K562 (cell line): ENCODE measurements around the gene ARFIP2. TPM values are rescaled to one million over a fixed set of nuclear protein-coding genes. Genes with fewer than 3 reads are reported as not detected.
A peak's percentile ranks its signal among the peaks of the same experiment; 100 is the strongest.

ENCODE experiments used
- JUNB ChIP-seq: fragments of 450-650 bp; formaldehyde crosslinking; conservative IDR thresholded peaks from 2 replicates; pipeline ENCODE4 v1.4.0; 2020; ENCODE audit warnings: mild to moderate bottlenecking
- KAT7 ChIP-seq: sonication (generic); formaldehyde crosslinking; IDR thresholded peaks from 2 replicates; pipeline ENCODE4 v1.8.0; 2022; ENCODE audit warnings: missing genetic modification reagents, mild to moderate bottlenecking, borderline replicate concordance
- KLF10 ChIP-seq: fragments of 250-450 bp; sonication (Bioruptor Pico); IDR thresholded peaks from 2 replicates; pipeline ENCODE4 v1.6.1; 2021; ENCODE audit warnings: matching md5 sums
- NR2C2 ChIP-seq, 2 experiments: fragments of 200-800 bp in 1 of 2; sonication (Bioruptor generic) in 1 of 2; sonication (generic) in 1 of 2; formaldehyde crosslinking in 1 of 2; IDR thresholded peaks; 2 replicates each; pipeline versions ENCODE4 v1.6.1 to v1.8.0; 2016 to 2022; ENCODE audit warnings: mild to moderate bottlenecking in 1 of 2, missing compliant biosample characterization in 1 of 2, missing genetic modification characterization in 1 of 2, missing genetic modification reagents in 1 of 2
- THRAP3 ChIP-seq: fragments of 450-650 bp; IDR thresholded peaks from 2 replicates; pipeline ENCODE4 v1.6.1; 2016; ENCODE audit warnings: mild to moderate bottlenecking, inconsistent platforms, borderline replicate concordance
- TOE1 ChIP-seq, 2 experiments: fragments of 450-650 bp in 1 of 2; sonication (generic) in 1 of 2; formaldehyde crosslinking in 1 of 2; IDR thresholded peaks; 2 replicates each; pipeline versions ENCODE4 v1.7.1 to v1.8.0; 2016 to 2022; ENCODE audit warnings: borderline replicate concordance in 2 of 2, mild to moderate bottlenecking in 2 of 2, antibody characterized with exemption in 1 of 2, inconsistent platforms in 1 of 2, low read depth in 1 of 2, missing genetic modification reagents in 1 of 2, moderate library complexity in 1 of 2
- polyA plus RNA-seq, 8 experiments: library from polyadenylated mRNA; depleted of rRNA in 4 of 8; stranded (reverse) in 5 of 8; unstranded in 3 of 8; fragments of >200 nt; fragmentation: Nextera tagmentation in 2 of 8; fragmentation: Illumina TruSeq in 1 of 8; extraction: Ambion mirVana in 2 of 8; extraction: Trizol in 1 of 8; gene quantifications; 2 replicates each; pipeline versions ENCODE4 v1.2.1 to v1.2.3, GENCODE V29; 2011 to 2014; ENCODE audit warnings: inconsistent platforms in 1 of 8, missing spikeins in 1 of 8
- total RNA-seq, 7 experiments: library from RNA; depleted of rRNA in 6 of 7; stranded (reverse); fragments of >200 nt in 6 of 7; fragmentation: Illumina TruSeq in 2 of 7; extraction: Trizol in 2 of 7; gene quantifications; 2 replicates each; pipeline versions ENCODE4 v1.2.1 to v1.2.3, GENCODE V29; 2011 to 2021; ENCODE audit warnings: low replicate concordance in 1 of 7
- TF ChIP-seq, protein P1 (sequence below): sonication (generic); formaldehyde crosslinking; IDR thresholded peaks from 2 replicates; pipeline ENCODE4 v1.8.1; 2023; ENCODE audit warnings: mild to moderate bottlenecking, missing genetic modification reagents
- TF ChIP-seq, protein P2 (sequence below): fragments of 450-650 bp; IDR thresholded peaks from 2 replicates; pipeline ENCODE4 v1.7.1; 2018; ENCODE audit warnings: mild to moderate bottlenecking, low read depth; ENCODE audit not compliant: partially characterized antibody
- TF ChIP-seq, protein P3 (sequence below), 2 experiments: fragments of 450-650 bp; IDR thresholded peaks; 2 replicates each; pipeline ENCODE4 v1.6.1; 2016
- TF ChIP-seq, protein P4 (sequence below): sonication (generic); formaldehyde crosslinking; IDR thresholded peaks from 2 replicates; pipeline ENCODE4 v1.8.1; 2023; ENCODE audit warnings: mild to moderate bottlenecking, missing genetic modification reagents
- TF ChIP-seq, protein P5 (sequence below): IDR thresholded peaks from 2 replicates; pipeline ENCODE4 v1.6.1; 2016; ENCODE audit warnings: missing genetic modification characterization, missing compliant biosample characterization
- TF ChIP-seq, protein P6 (sequence below): sonication (generic); formaldehyde crosslinking; IDR thresholded peaks from 2 replicates; pipeline ENCODE4 v1.8.0; 2023; ENCODE audit warnings: mild to moderate bottlenecking, missing genetic modification reagents

The ARFIP2 gene
- total and polyA plus RNA-seq, 9 of the 15 experiments (the other 6 are each of a cell fraction or from before 2014, with no cell fraction given): 11.8 to 74.1 (median 41.0) TPM

DNA sequence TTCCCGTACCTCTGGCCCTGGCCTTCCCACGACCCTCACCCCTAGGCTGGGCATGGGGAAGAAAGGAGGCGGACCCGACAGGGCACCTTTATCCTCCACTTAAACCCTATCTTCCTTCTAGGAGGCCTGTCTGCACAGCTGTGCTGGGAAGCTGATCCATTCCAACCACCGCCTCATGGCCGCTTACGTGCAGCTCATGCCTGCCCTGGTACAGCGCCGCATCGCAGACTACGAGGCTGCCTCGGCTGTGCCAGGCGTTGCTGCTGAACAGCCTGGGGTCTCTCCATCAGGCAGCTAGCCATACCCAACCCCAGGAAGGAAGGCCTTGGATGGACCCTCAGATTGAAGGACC is 769 bp upstream of the ARFIP2 start (continued):
- TF ChIP-seq THRAP3 (0 out of 2 replicates have a peak, but pooled peaks have one; percentile 45), NR2C2 (CRISPR knock-in tag; IDR thresholded peaks at IDR 0.05) (no peak), NR2C2 (tag; IDR thresholded peaks at IDR 0.05) (no peak), JUNB (CRISPR knock-in tag) (no peak), TOE1 (IDR thresholded peaks at IDR 0.05; ENCODE audit: borderline replicate concordance) (no peak), TOE1 (CRISPR knock-in tag; IDR thresholded peaks at IDR 0.05; ENCODE audit: borderline replicate concordance, low read depth) (0 out of 2 replicates have a peak, but pooled peaks have one; percentile 7), KAT7 (CRISPR knock-in tag) (peak; percentile 89; the same call in 1 of the 2 replicates), KLF10 (CRISPR knock-in tag) (0 out of 2 replicates have a peak, but pooled peaks have one; percentile 12)
- TF ChIP-seq, protein P1, sequence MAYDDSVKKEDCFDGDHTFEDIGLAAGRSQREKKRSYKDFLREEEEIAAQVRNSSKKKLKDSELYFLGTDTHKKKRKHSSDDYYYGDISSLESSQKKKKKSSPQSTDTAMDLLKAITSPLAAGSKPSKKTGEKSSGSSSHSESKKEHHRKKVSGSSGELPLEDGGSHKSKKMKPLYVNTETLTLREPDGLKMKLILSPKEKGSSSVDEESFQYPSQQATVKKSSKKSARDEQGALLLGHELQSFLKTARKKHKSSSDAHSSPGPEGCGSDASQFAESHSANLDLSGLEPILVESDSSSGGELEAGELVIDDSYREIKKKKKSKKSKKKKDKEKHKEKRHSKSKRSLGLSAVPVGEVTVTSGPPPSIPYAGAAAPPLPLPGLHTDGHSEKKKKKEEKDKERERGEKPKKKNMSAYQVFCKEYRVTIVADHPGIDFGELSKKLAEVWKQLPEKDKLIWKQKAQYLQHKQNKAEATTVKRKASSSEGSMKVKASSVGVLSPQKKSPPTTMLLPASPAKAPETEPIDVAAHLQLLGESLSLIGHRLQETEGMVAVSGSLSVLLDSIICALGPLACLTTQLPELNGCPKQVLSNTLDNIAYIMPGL (CRISPR knock-in tag): peak; percentile 3; the same call in 1 of the 2 replicates
- TF ChIP-seq, protein P2, sequence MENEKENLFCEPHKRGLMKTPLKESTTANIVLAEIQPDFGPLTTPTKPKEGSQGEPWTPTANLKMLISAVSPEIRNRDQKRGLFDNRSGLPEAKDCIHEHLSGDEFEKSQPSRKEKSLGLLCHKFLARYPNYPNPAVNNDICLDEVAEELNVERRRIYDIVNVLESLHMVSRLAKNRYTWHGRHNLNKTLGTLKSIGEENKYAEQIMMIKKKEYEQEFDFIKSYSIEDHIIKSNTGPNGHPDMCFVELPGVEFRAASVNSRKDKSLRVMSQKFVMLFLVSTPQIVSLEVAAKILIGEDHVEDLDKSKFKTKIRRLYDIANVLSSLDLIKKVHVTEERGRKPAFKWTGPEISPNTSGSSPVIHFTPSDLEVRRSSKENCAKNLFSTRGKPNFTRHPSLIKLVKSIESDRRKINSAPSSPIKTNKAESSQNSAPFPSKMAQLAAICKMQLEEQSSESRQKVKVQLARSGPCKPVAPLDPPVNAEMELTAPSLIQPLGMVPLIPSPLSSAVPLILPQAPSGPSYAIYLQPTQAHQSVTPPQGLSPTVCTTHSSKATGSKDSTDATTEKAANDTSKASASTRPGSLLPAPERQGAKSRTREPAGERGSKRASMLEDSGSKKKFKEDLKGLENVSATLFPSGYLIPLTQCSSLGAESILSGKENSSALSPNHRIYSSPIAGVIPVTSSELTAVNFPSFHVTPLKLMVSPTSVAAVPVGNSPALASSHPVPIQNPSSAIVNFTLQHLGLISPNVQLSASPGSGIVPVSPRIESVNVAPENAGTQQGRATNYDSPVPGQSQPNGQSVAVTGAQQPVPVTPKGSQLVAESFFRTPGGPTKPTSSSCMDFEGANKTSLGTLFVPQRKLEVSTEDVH: no peak
- TF ChIP-seq, protein P3, sequence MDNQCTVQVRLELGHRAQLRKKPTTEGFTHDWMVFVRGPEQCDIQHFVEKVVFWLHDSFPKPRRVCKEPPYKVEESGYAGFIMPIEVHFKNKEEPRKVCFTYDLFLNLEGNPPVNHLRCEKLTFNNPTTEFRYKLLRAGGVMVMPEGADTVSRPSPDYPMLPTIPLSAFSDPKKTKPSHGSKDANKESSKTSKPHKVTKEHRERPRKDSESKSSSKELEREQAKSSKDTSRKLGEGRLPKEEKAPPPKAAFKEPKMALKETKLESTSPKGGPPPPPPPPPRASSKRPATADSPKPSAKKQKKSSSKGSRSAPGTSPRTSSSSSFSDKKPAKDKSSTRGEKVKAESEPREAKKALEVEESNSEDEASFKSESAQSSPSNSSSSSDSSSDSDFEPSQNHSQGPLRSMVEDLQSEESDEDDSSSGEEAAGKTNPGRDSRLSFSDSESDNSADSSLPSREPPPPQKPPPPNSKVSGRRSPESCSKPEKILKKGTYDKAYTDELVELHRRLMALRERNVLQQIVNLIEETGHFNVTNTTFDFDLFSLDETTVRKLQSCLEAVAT (IDR thresholded peaks at IDR 0.05): no peak
- TF ChIP-seq, protein P4, sequence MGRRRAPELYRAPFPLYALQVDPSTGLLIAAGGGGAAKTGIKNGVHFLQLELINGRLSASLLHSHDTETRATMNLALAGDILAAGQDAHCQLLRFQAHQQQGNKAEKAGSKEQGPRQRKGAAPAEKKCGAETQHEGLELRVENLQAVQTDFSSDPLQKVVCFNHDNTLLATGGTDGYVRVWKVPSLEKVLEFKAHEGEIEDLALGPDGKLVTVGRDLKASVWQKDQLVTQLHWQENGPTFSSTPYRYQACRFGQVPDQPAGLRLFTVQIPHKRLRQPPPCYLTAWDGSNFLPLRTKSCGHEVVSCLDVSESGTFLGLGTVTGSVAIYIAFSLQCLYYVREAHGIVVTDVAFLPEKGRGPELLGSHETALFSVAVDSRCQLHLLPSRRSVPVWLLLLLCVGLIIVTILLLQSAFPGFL (CRISPR knock-in tag): peak; percentile 39; the same call in 1 of the 2 replicates
- TF ChIP-seq, protein P5, sequence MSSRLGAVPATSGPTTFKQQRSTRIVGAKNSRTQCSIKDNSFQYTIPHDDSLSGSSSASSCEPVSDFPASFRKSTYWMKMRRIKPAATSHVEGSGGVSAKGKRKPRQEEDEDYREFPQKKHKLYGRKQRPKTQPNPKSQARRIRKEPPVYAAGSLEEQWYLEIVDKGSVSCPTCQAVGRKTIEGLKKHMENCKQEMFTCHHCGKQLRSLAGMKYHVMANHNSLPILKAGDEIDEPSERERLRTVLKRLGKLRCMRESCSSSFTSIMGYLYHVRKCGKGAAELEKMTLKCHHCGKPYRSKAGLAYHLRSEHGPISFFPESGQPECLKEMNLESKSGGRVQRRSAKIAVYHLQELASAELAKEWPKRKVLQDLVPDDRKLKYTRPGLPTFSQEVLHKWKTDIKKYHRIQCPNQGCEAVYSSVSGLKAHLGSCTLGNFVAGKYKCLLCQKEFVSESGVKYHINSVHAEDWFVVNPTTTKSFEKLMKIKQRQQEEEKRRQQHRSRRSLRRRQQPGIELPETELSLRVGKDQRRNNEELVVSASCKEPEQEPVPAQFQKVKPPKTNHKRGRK (tag): no peak
- TF ChIP-seq, protein P6, sequence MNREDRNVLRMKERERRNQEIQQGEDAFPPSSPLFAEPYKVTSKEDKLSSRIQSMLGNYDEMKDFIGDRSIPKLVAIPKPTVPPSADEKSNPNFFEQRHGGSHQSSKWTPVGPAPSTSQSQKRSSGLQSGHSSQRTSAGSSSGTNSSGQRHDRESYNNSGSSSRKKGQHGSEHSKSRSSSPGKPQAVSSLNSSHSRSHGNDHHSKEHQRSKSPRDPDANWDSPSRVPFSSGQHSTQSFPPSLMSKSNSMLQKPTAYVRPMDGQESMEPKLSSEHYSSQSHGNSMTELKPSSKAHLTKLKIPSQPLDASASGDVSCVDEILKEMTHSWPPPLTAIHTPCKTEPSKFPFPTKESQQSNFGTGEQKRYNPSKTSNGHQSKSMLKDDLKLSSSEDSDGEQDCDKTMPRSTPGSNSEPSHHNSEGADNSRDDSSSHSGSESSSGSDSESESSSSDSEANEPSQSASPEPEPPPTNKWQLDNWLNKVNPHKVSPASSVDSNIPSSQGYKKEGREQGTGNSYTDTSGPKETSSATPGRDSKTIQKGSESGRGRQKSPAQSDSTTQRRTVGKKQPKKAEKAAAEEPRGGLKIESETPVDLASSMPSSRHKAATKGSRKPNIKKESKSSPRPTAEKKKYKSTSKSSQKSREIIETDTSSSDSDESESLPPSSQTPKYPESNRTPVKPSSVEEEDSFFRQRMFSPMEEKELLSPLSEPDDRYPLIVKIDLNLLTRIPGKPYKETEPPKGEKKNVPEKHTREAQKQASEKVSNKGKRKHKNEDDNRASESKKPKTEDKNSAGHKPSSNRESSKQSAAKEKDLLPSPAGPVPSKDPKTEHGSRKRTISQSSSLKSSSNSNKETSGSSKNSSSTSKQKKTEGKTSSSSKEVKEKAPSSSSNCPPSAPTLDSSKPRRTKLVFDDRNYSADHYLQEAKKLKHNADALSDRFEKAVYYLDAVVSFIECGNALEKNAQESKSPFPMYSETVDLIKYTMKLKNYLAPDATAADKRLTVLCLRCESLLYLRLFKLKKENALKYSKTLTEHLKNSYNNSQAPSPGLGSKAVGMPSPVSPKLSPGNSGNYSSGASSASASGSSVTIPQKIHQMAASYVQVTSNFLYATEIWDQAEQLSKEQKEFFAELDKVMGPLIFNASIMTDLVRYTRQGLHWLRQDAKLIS: peak; percentile 81; the same call in 1 of the 2 replicates
